ENCODE measurements around the gene IFT122.

The IFT122 gene

DNA sequence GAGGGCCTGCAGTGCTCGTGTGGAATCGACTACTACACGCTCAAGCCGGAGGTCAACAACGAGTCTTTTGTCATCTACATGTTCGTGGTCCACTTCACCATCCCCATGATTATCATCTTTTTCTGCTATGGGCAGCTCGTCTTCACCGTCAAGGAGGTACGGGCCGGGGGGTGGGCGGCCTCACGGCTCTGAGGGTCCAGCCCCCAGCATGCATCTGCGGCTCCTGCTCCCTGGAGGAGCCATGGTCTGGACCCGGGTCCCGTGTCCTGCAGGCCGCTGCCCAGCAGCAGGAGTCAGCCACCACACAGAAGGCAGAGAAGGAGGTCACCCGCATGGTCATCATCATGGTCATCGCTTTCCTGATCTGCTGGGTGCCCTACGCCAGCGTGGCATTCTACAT is 92.2 kb downstream of the IFT122 start:
- TF ChIP-seq TCF12 (IDR thresholded peaks at IDR 0.05; ENCODE audit: low read depth) (no peak), REST (IDR thresholded peaks at IDR 0.05; ENCODE audit: low read depth) (no peak), TAF1 (IDR thresholded peaks at IDR 0.05; ENCODE audit: low read depth) (no peak), CREB1 (IDR thresholded peaks at IDR 0.05; ENCODE audit: low read depth) (no peak), ZBTB7A (IDR thresholded peaks at IDR 0.05; ENCODE audit: low read depth) (no peak), TEAD4 (IDR thresholded peaks at IDR 0.05) (no peak), YY1 (IDR thresholded peaks at IDR 0.05; ENCODE audit: low read depth) (no peak), FOXM1 (IDR thresholded peaks at IDR 0.05; ENCODE audit: borderline replicate concordance, low read depth) (no peak), RAD21 (IDR thresholded peaks at IDR 0.05; ENCODE audit: low read depth) (no peak), EGR1 (IDR thresholded peaks at IDR 0.05) (no peak), EP300 (IDR thresholded peaks at IDR 0.05; ENCODE audit: borderline replicate concordance) (no peak), NFIC (IDR thresholded peaks at IDR 0.05) (no peak), CEBPB (IDR thresholded peaks at IDR 0.05) (no peak)
- TF ChIP-seq, protein P1, sequence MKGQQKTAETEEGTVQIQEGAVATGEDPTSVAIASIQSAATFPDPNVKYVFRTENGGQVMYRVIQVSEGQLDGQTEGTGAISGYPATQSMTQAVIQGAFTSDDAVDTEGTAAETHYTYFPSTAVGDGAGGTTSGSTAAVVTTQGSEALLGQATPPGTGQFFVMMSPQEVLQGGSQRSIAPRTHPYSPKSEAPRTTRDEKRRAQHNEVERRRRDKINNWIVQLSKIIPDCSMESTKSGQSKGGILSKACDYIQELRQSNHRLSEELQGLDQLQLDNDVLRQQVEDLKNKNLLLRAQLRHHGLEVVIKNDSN (IDR thresholded peaks at IDR 0.05), result no peak
- TF ChIP-seq, protein P2, sequence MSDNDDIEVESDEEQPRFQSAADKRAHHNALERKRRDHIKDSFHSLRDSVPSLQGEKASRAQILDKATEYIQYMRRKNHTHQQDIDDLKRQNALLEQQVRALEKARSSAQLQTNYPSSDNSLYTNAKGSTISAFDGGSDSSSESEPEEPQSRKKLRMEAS (IDR thresholded peaks at IDR 0.05), result no peak

DNA sequence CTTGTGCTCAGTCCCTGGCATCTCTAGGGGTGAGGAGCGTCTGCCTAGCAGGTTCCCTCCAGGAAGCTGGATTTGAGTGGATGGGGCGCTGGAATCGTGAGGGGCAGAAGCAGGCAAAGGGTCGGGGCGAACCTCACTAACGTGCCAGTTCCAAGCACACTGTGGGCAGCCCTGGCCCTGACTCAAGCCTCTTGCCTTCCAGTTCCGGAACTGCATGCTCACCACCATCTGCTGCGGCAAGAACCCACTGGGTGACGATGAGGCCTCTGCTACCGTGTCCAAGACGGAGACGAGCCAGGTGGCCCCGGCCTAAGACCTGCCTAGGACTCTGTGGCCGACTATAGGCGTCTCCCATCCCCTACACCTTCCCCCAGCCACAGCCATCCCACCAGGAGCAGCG is 93.4 kb downstream of the IFT122 start:
- no peak for TF ChIP-seq RAD21 (IDR thresholded peaks at IDR 0.05; ENCODE audit: low read depth)
- TF ChIP-seq TAF1 (IDR thresholded peaks at IDR 0.05; ENCODE audit: low read depth), result no peak
- no peak for TF ChIP-seq TEAD4 (IDR thresholded peaks at IDR 0.05)
- no peak for TF ChIP-seq NFIC (IDR thresholded peaks at IDR 0.05)
- TF ChIP-seq EP300 (IDR thresholded peaks at IDR 0.05; ENCODE audit: borderline replicate concordance), result no peak

DNA sequence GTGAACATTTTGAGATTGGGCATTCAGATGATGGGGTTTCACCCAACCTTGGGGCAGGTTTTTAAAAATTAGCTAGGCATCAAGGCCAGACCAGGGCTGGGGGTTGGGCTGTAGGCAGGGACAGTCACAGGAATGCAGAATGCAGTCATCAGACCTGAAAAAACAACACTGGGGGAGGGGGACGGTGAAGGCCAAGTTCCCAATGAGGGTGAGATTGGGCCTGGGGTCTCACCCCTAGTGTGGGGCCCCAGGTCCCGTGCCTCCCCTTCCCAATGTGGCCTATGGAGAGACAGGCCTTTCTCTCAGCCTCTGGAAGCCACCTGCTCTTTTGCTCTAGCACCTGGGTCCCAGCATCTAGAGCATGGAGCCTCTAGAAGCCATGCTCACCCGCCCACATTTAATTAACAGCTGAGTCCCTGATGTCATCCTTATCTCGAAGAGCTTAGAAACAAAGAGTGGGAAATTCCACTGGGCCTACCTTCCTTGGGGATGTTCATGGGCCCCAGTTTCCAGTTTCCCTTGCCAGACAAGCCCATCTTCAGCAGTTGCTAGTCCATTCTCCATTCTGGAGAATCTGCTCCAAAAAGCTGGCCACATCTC is 94.5 kb downstream of the IFT122 start:
- no peak for TF ChIP-seq YY1 (IDR thresholded peaks at IDR 0.05; ENCODE audit: low read depth)

GRCh38 chr3:129535075-129535474 is 95.1 kb downstream of the IFT122 start:
- TF ChIP-seq REST (IDR thresholded peaks at IDR 0.05; ENCODE audit: low read depth) (no peak), RAD21 (IDR thresholded peaks at IDR 0.05; ENCODE audit: low read depth) (no peak), TCF12 (IDR thresholded peaks at IDR 0.05; ENCODE audit: low read depth) (no peak), NFIC (IDR thresholded peaks at IDR 0.05) (no peak), EP300 (IDR thresholded peaks at IDR 0.05; ENCODE audit: borderline replicate concordance) (no peak), FOXM1 (IDR thresholded peaks at IDR 0.05; ENCODE audit: borderline replicate concordance, low read depth) (no peak), EGR1 (IDR thresholded peaks at IDR 0.05) (no peak), TEAD4 (IDR thresholded peaks at IDR 0.05) (no peak), CREB1 (IDR thresholded peaks at IDR 0.05; ENCODE audit: low read depth) (no peak), CEBPB (IDR thresholded peaks at IDR 0.05) (no peak), TAF1 (IDR thresholded peaks at IDR 0.05; ENCODE audit: low read depth) (no peak), ZBTB7A (IDR thresholded peaks at IDR 0.05; ENCODE audit: low read depth) (no peak), YY1 (IDR thresholded peaks at IDR 0.05; ENCODE audit: low read depth) (no peak)
- TF ChIP-seq, protein P1 (IDR thresholded peaks at IDR 0.05), result no peak
- TF ChIP-seq, protein P2 (IDR thresholded peaks at IDR 0.05), result no peak

DNA sequence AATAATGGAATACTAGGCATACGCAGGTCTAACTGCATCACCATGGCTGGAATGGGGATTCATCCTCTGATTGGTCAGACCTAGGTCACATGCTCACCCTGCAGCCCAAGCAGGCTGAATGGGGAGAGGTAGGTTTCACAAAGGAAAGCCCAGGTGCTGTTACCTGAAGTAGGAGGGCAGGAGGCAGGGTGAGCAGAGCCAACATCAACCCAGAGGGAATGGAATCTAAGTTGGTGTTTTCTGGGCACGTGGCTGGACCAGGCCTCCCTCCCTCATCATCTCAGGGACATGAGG is 96.3 kb downstream of the IFT122 start:
- TF ChIP-seq, protein P2 (IDR thresholded peaks at IDR 0.05), result no peak
- TF ChIP-seq, protein P1 (IDR thresholded peaks at IDR 0.05), result peak; percentile 76

- TF ChIP-seq CREB1 (IDR thresholded peaks at IDR 0.05; ENCODE audit: low read depth) (no peak), NFIC (IDR thresholded peaks at IDR 0.05) (no peak), ZBTB7A (IDR thresholded peaks at IDR 0.05; ENCODE audit: low read depth) (no peak), TAF1 (IDR thresholded peaks at IDR 0.05; ENCODE audit: low read depth) (no peak), TCF12 (IDR thresholded peaks at IDR 0.05; ENCODE audit: low read depth) (no peak), TEAD4 (IDR thresholded peaks at IDR 0.05) (no peak), FOXM1 (IDR thresholded peaks at IDR 0.05; ENCODE audit: borderline replicate concordance, low read depth) (no peak), EGR1 (IDR thresholded peaks at IDR 0.05) (no peak), CEBPB (IDR thresholded peaks at IDR 0.05) (no peak), REST (IDR thresholded peaks at IDR 0.05; ENCODE audit: low read depth) (no peak), YY1 (IDR thresholded peaks at IDR 0.05; ENCODE audit: low read depth) (no peak), EP300 (IDR thresholded peaks at IDR 0.05; ENCODE audit: borderline replicate concordance) (no peak), RAD21 (IDR thresholded peaks at IDR 0.05; ENCODE audit: low read depth) (no peak)
- TF ChIP-seq, protein P2 (IDR thresholded peaks at IDR 0.05), result no peak
- TF ChIP-seq, protein P1 (IDR thresholded peaks at IDR 0.05), result no peak
Observed at GRCh38 chr3:129536804-129537203, 96.8 kb downstream of the IFT122 start.

Measured in Ishikawa (cell line).